Type B pancreatic cell (in vitro differentiated cells): ENCODE measurements around the gene THG1L. TPM values are rescaled to one million over a fixed set of nuclear protein-coding genes. Genes with fewer than 3 reads are reported as not detected.

ENCODE experiments used
- DNase-seq: peaks from one replicate; pipeline ENCODE4 v3.0.0; 2021; ENCODE audit warnings: mixed read lengths; ENCODE audit not compliant: unreplicated experiment; ENCODE audit errors: extremely low spot score
- H3K27ac Mint-ChIP-seq: 2 replicates; pipeline ENCODE4 v1.8.0; 2021; ENCODE audit warnings: mild to moderate bottlenecking, mixed read lengths
- H3K27me3 Mint-ChIP-seq: 2 replicates; pipeline ENCODE4 v1.8.0; 2021; ENCODE audit warnings: mixed read lengths
- H3K36me3 Mint-ChIP-seq: 2 replicates; pipeline ENCODE4 v1.8.0; 2021; ENCODE audit warnings: mixed read lengths
- H3K4me1 Mint-ChIP-seq: one replicate; pipeline ENCODE4 v1.8.0; 2021; ENCODE audit warnings: mixed read lengths; ENCODE audit not compliant: unreplicated experiment
- H3K4me3 Mint-ChIP-seq: 2 replicates; pipeline ENCODE4 v1.8.0; 2021; ENCODE audit warnings: mild to moderate bottlenecking, mixed read lengths
- H3K9me3 Mint-ChIP-seq: 2 replicates; pipeline ENCODE4 v1.8.0; 2021; ENCODE audit warnings: mixed read lengths
- total RNA-seq: library from RNA; stranded (reverse); gene quantifications from 2 replicates; pipeline ENCODE4 v1.2.1, GENCODE V29; 2021; ENCODE audit warnings: low replicate concordance
- TF ChIP-seq, protein P1 (sequence below): fragments of 200-600 bp; sonication (generic); conservative IDR thresholded peaks from 2 replicates; pipeline ENCODE4 v1.5.0; 2021; ENCODE audit warnings: antibody characterized with exemption, mild to moderate bottlenecking

The THG1L gene
- total RNA-seq, 1 donor from 2014 or later: 13.6 TPM

DNA sequence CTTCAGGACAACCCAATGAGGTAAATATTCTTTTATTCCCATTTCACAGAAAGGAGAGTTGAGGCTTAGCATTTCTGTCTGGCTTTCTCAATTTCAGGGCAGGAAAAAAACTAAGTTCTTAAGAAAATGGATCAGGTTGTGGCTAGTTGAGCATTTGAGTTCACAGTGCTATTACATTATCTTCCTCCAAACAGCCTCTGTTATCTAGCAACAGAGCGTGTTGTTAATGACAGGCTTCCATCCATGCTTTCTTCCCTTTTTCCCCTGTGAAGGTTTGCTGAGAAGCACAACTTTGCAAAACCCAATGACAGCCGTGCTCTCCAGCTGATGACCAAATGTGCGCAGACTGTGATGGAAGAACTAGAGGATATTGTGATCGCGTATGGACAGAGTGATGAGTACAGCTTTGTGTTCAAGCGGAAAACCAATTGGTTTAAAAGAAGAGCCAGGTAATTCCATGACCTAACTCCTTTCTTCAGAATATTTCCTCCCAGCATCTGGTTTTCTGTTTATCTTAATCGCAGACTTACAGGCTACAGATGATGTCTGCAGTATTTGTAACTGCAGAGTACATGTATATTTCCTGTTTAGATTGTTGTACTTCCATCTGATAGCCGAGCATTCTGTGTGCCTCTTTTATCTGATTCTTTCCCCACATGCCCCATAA lies 1.5 kb downstream of the THG1L start:
- Mint-ChIP-seq H3K27ac (no peak overlapping the region), H3K4me1 (peaks cover 16% of the 10 kb centered on the region), H3K9me3 (no peaks in the 10 kb centered on the region), H3K27me3 (no peaks in the 10 kb centered on the region), H3K36me3 (peaks cover 4% of the 10 kb centered on the region), H3K4me3 (peak overlapping the region; percentile 34)
- TF ChIP-seq, protein P1, sequence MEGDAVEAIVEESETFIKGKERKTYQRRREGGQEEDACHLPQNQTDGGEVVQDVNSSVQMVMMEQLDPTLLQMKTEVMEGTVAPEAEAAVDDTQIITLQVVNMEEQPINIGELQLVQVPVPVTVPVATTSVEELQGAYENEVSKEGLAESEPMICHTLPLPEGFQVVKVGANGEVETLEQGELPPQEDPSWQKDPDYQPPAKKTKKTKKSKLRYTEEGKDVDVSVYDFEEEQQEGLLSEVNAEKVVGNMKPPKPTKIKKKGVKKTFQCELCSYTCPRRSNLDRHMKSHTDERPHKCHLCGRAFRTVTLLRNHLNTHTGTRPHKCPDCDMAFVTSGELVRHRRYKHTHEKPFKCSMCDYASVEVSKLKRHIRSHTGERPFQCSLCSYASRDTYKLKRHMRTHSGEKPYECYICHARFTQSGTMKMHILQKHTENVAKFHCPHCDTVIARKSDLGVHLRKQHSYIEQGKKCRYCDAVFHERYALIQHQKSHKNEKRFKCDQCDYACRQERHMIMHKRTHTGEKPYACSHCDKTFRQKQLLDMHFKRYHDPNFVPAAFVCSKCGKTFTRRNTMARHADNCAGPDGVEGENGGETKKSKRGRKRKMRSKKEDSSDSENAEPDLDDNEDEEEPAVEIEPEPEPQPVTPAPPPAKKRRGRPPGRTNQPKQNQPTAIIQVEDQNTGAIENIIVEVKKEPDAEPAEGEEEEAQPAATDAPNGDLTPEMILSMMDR: no peak
- DNase-seq: no peak

DNA sequence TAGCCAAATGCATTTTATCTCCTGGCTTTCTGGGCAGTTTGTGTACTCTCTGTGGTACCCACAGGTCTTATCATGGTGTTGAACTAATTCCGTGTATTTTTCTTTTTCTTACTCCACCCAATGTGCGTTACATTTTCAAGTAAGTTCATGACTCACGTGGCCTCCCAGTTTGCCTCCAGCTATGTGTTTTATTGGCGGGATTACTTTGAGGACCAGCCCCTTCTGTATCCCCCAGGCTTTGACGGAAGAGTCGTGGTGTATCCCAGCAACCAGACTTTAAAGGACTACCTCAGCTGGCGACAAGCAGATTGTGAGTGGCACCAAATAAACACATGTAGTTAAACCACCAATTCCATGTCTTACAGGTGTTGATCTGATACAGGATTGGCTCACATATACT lies 3.2 kb downstream of the THG1L start:
- DNase-seq: no peak
- H3K27ac Mint-ChIP-seq: no peak overlapping the region
- no peaks in the 10 kb centered on the region for H3K27me3 Mint-ChIP-seq
- peaks cover 16% of the 10 kb centered on the region for H3K4me1 Mint-ChIP-seq
- H3K4me3 Mint-ChIP-seq: no peak overlapping the region
- H3K36me3 Mint-ChIP-seq: peaks cover 4% of the 10 kb centered on the region
- TF ChIP-seq, protein P1: no peak
- H3K9me3 Mint-ChIP-seq: no peaks in the 10 kb centered on the region

DNA sequence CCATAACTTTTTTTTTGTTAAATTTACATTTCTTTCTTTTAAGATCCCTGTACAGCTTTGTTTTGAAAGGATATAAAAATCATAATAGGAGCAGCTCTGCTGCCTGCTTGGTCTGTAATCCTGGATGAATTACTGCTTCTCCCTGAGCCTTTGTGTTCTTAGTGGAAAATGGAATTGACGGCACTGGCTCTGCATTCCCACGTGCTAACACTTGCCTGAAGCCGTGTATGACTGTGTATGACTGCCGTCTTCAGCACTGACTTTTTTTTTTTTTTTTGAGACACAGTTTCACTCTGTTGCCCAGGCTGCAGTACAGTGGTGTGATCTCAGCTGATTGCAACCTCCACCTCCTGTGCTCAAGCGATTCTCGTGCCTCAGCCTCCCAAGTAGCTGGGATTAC lies 4.8 kb downstream of the THG1L start:
- DNase-seq: no peak
- Mint-ChIP-seq H3K4me3 (no peak overlapping the region), H3K36me3 (peaks cover 4% of the 10 kb centered on the region), H3K9me3 (no peaks in the 10 kb centered on the region), H3K27me3 (no peaks in the 10 kb centered on the region), H3K27ac (no peak overlapping the region), H3K4me1 (peaks cover 15% of the 10 kb centered on the region)
- TF ChIP-seq, protein P1: no peak

DNA sequence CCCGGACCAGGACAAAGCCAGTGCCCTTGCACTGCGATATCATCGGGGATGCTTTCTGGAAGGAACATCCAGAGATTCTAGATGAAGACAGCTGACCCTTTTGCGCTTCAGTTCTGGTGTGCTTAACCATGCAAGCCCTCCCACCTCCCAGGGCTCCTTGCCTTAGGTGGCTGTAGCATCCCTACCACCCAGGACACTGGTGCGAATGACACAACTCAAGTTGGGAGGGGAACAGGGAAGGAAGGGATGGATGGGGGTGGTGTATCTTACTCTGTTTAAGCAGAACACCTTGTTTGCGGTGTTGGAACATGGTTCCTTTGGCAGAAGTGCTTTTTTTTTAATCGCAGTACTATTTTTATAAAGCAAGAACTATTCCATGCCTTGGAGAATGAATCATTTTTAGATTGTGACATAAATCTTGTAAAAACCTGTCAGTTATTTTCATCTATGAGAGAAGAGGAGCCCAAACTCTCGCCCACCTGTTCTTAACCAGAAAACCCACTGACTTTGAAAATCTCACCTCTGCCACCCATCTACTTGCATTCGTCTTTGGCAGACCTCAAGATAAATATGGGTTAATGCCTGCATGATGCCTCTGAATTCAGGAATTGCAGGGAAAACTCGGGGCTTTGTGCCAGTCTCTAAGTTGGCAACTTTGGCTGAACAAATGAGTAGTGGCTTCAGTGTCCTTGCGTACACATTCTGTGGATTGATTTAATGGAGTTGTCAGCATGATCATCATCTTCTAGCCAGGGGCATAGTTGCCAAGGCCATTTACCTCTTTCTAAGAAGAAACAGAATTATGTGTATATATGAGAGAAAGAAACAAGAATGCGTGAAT lies 8.4 kb downstream of the THG1L start:
- Mint-ChIP-seq H3K27me3 (peaks cover 4% of the 10 kb centered on the region), H3K4me1 (peaks cover 5% of the 10 kb centered on the region), H3K9me3 (no peaks in the 10 kb centered on the region), H3K27ac (no peak overlapping the region), H3K4me3 (no peak overlapping the region), H3K36me3 (peaks cover under 1% of the 10 kb centered on the region)
- no peak for DNase-seq
- TF ChIP-seq, protein P1: no peak

DNA sequence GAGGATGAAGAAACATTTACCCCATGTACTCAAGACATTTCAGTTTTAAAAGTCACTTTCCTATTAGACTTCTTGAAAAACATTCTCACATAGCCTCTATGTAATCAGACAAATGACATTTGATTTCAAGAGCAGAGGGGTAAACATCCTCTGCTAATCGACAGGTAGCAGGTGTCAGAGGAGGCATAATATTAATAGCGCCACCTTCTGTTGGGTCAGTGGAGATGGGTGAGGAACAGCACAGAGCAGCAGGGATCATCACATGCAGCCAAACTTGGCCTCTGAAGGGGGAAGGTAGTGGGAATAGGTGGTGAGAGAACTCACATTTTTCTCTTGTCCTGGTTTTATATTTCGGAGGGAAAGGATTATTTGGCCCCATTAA lies 9.0 kb downstream of the THG1L start:
- H3K9me3 Mint-ChIP-seq: no peaks in the 10 kb centered on the region
- peak overlapping the region; percentile 30 for H3K4me3 Mint-ChIP-seq
- H3K36me3 Mint-ChIP-seq: no peaks in the 10 kb centered on the region
- DNase-seq: no peak
- H3K27ac Mint-ChIP-seq: no peak overlapping the region
- peaks cover 7% of the 10 kb centered on the region for H3K4me1 Mint-ChIP-seq
- peaks cover 5% of the 10 kb centered on the region for H3K27me3 Mint-ChIP-seq
- TF ChIP-seq, protein P1: peak; percentile 58
